Karpas-422 (cell line): ENCODE data around the gene CYSLTR2. TPM values are rescaled to one million over a fixed set of nuclear protein-coding genes. Genes with fewer than 3 reads are reported as not detected.

Experiments used
- DNase-seq: peaks from one replicate; pipeline ENCODE4 v3.0.0-alpha.2; 2015
- H2AFZ ChIP-seq: fragments of 200-600 bp; sonication (generic); 2 replicates; pipeline ENCODE4 v1.6.1; 2014; ENCODE audit warnings: antibody characterized with exemption, low read length, mixed read lengths
- H3K27ac ChIP-seq: fragments of 200-600 bp; sonication (generic); 2 replicates; pipeline ENCODE4 v1.5.1; 2014; ENCODE audit warnings: mild to moderate bottlenecking, low read length, moderate library complexity
- H3K27me3 ChIP-seq: fragments of 200-600 bp; sonication (generic); 2 replicates; pipeline ENCODE4 v1.6.1; 2014; ENCODE audit warnings: low read length, mixed read lengths
- H3K36me3 ChIP-seq: fragments of 200-600 bp; sonication (generic); 2 replicates; pipeline ENCODE4 v1.6.1; 2014; ENCODE audit warnings: low read length, mixed read lengths; ENCODE audit not compliant: insufficient read depth
- H3K4me1 ChIP-seq: fragments of 200-600 bp; sonication (generic); 2 replicates; pipeline ENCODE4 v1.6.1; 2014; ENCODE audit warnings: mild to moderate bottlenecking, low read length, mixed read lengths
- H3K4me2 ChIP-seq: fragments of 200-600 bp; sonication (generic); 2 replicates; pipeline ENCODE4 v1.6.1; 2014; ENCODE audit warnings: low read length, low read depth, mild to moderate bottlenecking; ENCODE audit not compliant: poor library complexity, severe bottlenecking
- H3K4me3 ChIP-seq: fragments of 200-600 bp; sonication (generic); 2 replicates; pipeline ENCODE4 v1.5.1; 2014; ENCODE audit warnings: mild to moderate bottlenecking, antibody characterized with exemption, low read length, mixed read lengths
- H3K79me2 ChIP-seq: fragments of 200-600 bp; sonication (generic); 2 replicates; pipeline ENCODE4 v1.6.1; 2014; ENCODE audit warnings: mild to moderate bottlenecking, low read length, mixed read lengths
- H3K9ac ChIP-seq: fragments of 200-600 bp; sonication (generic); 2 replicates; pipeline ENCODE4 v1.6.0; 2014; ENCODE audit warnings: low read length
- H3K9me2 ChIP-seq: fragments of 200-600 bp; sonication (generic), shearing (Covaris generic); replicated peaks from 2 replicates; pipeline ENCODE4 v1.6.0; 2014; ENCODE audit warnings: mild to moderate bottlenecking, low read length, moderate library complexity; ENCODE audit not compliant: insufficient read depth
- H3K9me3 ChIP-seq: fragments of 300-700, 200-600 bp; sonication (generic); 2 replicates; pipeline ENCODE4 v1.6.1; 2014; ENCODE audit warnings: low read length, mixed read lengths
- H4K20me1 ChIP-seq: fragments of 200-600 bp; sonication (generic); 2 replicates; pipeline ENCODE4 v1.6.1; 2014; ENCODE audit warnings: mild to moderate bottlenecking, antibody characterized with exemption, low read length, low read depth; ENCODE audit not compliant: insufficient read depth
- total RNA-seq: library from RNA; depleted of rRNA; stranded (reverse); fragments of >200 nt; shearing (Covaris generic); gene quantifications from 2 replicates; pipeline ENCODE4 v1.2.3, GENCODE V29; 2014; ENCODE audit warnings: low replicate concordance

CYSLTR2 gene
- total RNA-seq, 1 experiment from 2014 or later: not detected

DNA sequence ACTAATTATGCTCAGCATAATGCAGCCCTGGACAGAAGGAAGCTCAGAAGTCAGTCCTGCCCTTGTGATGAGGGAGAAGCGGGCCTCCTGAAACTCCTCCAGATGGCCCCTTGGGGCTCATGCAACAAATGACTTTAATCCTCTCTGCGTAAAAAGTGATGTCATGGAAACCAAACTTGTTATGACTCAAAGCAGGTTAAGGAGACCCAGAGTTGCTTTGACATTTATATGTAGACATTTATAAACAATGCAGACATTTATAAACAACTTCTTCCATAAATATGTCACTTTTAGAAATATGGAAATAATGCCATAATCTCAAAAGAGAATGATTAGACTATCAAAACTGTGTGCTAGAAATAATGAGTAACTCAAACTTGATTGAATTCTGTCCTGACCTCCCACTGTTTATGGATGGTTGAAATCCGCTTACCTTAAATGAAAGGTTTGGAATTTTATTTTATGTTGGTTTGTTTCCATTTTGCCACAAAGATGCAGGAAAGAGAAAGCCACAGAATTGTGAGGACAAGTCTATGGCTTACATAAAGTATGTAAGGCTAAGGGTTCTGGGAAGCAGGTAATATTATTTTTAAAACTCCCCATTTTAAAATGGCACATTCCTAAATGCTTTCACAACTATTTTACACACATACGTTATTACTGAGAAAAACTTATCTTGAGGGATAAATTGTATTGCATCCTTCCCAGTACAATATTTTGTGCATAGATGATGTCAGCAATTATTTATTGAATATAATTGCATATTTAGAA is 73.7 kb downstream of the CYSLTR2 start:
- Histone ChIP-seq H3K9ac (no peak overlapping the region), H3K27ac (no peak overlapping the region), H3K4me1 (peaks cover 35% of the 10 kb centered on the region), H3K4me3 (no peak overlapping the region), H3K79me2 (no peaks in the 10 kb centered on the region), H3K27me3 (no peaks in the 10 kb centered on the region), H3K9me3 (no peaks in the 10 kb centered on the region), H2AFZ (no peak overlapping the region), H3K4me2 (no peak overlapping the region), H4K20me1 (no peaks in the 10 kb centered on the region), H3K9me2 (no peaks in the 10 kb centered on the region), H3K36me3 (no peaks in the 10 kb centered on the region)
- peak; percentile 69 for DNase-seq

DNA sequence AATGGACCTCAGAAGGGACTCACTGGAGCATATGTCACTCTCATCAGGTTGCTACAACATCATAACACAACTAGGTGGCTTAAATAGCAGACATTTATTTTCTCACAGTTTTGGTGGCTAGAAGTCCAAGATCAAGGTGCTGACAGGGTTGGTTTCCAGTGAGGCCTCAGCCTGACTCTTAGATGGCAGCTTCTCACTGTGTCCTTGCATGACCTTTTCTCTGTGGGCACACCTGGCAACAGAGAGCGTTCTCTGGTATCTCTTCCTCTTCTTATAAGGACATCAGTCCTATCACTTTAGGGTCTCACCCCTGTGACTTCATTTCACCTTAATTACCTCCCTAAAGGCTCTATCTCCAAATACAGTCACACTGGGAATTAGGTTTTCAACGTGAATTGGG is 74.5 kb downstream of the CYSLTR2 start:
- DNase-seq: no peak
- H3K4me1 ChIP-seq: peaks cover 35% of the 10 kb centered on the region
- no peaks in the 10 kb centered on the region for H3K9me3 ChIP-seq
- H3K27me3 ChIP-seq: no peaks in the 10 kb centered on the region
- H4K20me1 ChIP-seq: no peaks in the 10 kb centered on the region
- H3K27ac ChIP-seq: no peak overlapping the region
- H3K9me2 ChIP-seq: no peaks in the 10 kb centered on the region
- H3K4me3 ChIP-seq: no peak overlapping the region
- H3K9ac ChIP-seq: no peak overlapping the region
- no peaks in the 10 kb centered on the region for H3K79me2 ChIP-seq
- H2AFZ ChIP-seq: no peak overlapping the region
- H3K36me3 ChIP-seq: no peaks in the 10 kb centered on the region
- H3K4me2 ChIP-seq: no peak overlapping the region

DNA sequence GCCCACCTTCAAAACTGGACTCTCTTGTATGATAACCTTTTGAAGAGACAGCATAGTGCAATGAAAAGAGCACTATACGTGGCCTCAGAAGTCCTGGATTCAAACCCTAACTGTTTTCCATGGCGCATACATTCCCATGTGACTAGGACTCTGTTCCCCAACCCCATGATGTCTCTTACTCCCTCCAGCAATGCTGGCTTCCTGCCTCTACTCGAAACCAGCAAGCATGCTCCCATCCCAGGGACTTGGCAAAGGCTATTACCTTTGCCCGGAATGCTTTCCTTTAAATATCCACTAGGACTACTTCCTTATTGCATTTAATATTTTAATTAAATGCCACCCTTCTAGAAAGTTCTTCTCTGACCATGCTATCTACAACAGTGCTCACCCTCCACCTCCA is 75.1 kb downstream of the CYSLTR2 start:
- DNase-seq: no peak
- H3K4me1 ChIP-seq: peaks cover 35% of the 10 kb centered on the region
- H3K9me3 ChIP-seq: no peaks in the 10 kb centered on the region
- H3K9ac ChIP-seq: no peak overlapping the region
- no peak overlapping the region for H3K4me2 ChIP-seq
- H2AFZ ChIP-seq: no peak overlapping the region
- H3K27me3 ChIP-seq: no peaks in the 10 kb centered on the region
- no peaks in the 10 kb centered on the region for H4K20me1 ChIP-seq
- H3K79me2 ChIP-seq: no peaks in the 10 kb centered on the region
- no peak overlapping the region for H3K4me3 ChIP-seq
- no peak overlapping the region for H3K27ac ChIP-seq
- no peaks in the 10 kb centered on the region for H3K36me3 ChIP-seq
- no peaks in the 10 kb centered on the region for H3K9me2 ChIP-seq

DNA sequence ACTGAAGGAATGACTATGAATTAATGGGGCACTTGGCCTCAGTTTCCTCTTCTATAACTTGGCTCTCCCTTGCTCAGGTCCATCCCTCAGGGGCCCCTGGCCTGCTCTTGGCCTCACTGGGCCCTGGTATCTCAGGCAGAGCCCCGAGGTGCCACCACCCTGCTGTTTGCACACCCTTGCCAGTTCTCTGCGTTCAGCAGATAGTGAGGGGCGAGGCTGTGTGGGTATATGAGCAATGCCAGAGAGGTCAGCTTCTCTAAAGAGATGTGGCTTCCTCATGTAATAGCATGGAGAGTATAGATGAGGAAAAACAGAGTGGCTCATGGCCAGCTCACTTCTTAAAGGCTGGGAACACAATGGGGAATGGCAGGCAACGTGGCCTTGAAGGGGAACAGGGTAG is 76.1 kb downstream of the CYSLTR2 start:
- Histone ChIP-seq H3K36me3 (no peaks in the 10 kb centered on the region), H3K4me1 (peaks cover 35% of the 10 kb centered on the region), H3K4me3 (no peak overlapping the region), H3K79me2 (no peaks in the 10 kb centered on the region), H4K20me1 (no peaks in the 10 kb centered on the region), H2AFZ (no peak overlapping the region), H3K27ac (no peak overlapping the region), H3K9me2 (no peaks in the 10 kb centered on the region), H3K27me3 (no peaks in the 10 kb centered on the region), H3K4me2 (no peak overlapping the region), H3K9ac (no peak overlapping the region), H3K9me3 (no peaks in the 10 kb centered on the region)
- no peak for DNase-seq

DNA sequence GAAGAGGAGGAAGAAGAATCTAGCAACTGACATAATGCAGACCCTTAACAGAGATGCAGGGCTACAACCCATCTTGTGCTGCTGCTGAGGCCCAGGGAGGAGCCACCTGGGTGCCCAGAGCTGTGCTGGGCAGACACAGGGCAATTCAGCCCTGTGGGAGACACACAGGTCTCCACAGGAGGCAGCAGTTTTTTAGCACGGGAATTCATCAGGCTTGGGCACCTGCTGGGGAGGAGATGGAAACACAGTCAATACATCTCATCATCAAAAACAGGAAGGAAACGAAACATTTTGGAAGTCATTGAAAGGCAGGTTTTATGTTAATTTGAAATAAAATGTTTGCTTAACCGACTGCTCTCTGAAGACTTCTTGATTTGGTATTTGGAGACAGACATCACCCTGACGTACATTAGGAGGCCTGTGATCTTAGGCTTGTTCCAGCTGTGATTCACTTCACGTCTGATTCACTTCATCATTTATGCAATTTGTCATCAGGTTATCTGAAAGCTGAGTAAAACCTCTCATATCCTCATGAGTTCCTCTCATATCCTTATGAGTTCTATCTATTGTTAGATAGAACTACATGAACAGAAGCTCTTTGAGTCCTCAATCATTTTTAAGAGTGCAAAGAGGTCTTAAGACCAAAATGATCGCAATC is 77.4 kb downstream of the CYSLTR2 start:
- no peaks in the 10 kb centered on the region for H3K9me3 ChIP-seq
- no peaks in the 10 kb centered on the region for H4K20me1 ChIP-seq
- H3K27ac ChIP-seq: no peak overlapping the region
- no peaks in the 10 kb centered on the region for H3K36me3 ChIP-seq
- no peak overlapping the region for H3K4me3 ChIP-seq
- H3K4me2 ChIP-seq: peak overlapping the region; percentile 47
- DNase-seq: no peak
- no peaks in the 10 kb centered on the region for H3K9me2 ChIP-seq
- H3K27me3 ChIP-seq: no peaks in the 10 kb centered on the region
- H3K79me2 ChIP-seq: no peaks in the 10 kb centered on the region
- H3K4me1 ChIP-seq: peaks cover 35% of the 10 kb centered on the region
- 0 out of 2 replicates have a peak overlapping the region, but pooled peaks have one; percentile 54 for H2AFZ ChIP-seq
- H3K9ac ChIP-seq: no peak overlapping the region

GRCh38 chr13:48731957-48732569 is 78.3 kb downstream of the CYSLTR2 start:
- Histone ChIP-seq H3K79me2 (no peaks in the 10 kb centered on the region), H3K27ac (no peak overlapping the region), H3K4me1 (peaks cover 29% of the 10 kb centered on the region), H3K36me3 (no peaks in the 10 kb centered on the region), H3K9me2 (no peaks in the 10 kb centered on the region), H3K4me3 (peak overlapping the region; percentile 19; the same call in 1 of the 2 replicates), H2AFZ (0 out of 2 replicates have a peak overlapping the region, but pooled peaks have one; percentile 54), H3K4me2 (peak overlapping the region; percentile 47), H3K27me3 (no peaks in the 10 kb centered on the region), H3K9ac (no peak overlapping the region), H3K9me3 (no peaks in the 10 kb centered on the region), H4K20me1 (no peaks in the 10 kb centered on the region)
- peak; percentile 93 for DNase-seq

DNA sequence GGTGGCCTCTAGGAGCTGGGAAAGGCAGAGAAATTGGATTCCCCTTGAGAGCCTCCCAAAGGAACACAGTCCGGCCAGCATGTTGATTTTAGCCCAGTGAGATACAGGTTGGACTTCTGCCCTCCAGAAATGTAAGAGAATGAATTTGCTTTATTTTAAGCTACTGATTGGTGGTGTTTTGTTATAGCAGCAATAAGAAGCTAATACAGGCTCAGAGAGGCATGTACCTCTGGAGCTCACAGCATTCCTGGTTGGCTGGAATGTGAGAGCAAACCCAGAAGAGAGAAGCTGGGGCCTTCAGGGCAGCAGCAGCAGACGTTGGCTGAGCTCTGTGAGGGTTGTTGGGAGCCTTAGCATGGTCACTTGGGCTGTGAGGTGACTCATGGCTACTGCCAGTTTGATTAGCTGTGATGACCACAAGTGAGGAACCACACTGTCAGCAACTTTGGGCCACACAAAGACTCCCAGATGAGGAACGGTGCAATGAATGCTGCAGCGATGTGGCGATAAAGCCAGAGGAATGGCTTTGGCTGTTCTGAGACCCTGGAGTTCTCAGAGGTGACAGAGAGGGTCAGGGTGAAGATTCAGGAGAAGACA is 80.1 kb downstream of the CYSLTR2 start:
- Histone ChIP-seq H3K4me2 (no peak overlapping the region), H3K27ac (no peak overlapping the region), H3K79me2 (no peaks in the 10 kb centered on the region), H4K20me1 (no peaks in the 10 kb centered on the region), H2AFZ (no peak overlapping the region), H3K27me3 (no peaks in the 10 kb centered on the region), H3K9me2 (no peaks in the 10 kb centered on the region), H3K9ac (no peak overlapping the region), H3K4me1 (peaks cover 18% of the 10 kb centered on the region), H3K4me3 (no peak overlapping the region), H3K9me3 (no peaks in the 10 kb centered on the region), H3K36me3 (no peaks in the 10 kb centered on the region)
- no peak for DNase-seq

GRCh38 chr13:48735571-48735970 is 81.8 kb downstream of the CYSLTR2 start:
- H3K27me3 ChIP-seq: no peaks in the 10 kb centered on the region
- H3K27ac ChIP-seq: no peak overlapping the region
- no peaks in the 10 kb centered on the region for H3K9me2 ChIP-seq
- no peaks in the 10 kb centered on the region for H3K79me2 ChIP-seq
- no peak overlapping the region for H2AFZ ChIP-seq
- no peak overlapping the region for H3K9ac ChIP-seq
- H4K20me1 ChIP-seq: no peaks in the 10 kb centered on the region
- H3K4me2 ChIP-seq: no peak overlapping the region
- peaks cover 18% of the 10 kb centered on the region for H3K4me1 ChIP-seq
- no peaks in the 10 kb centered on the region for H3K36me3 ChIP-seq
- H3K4me3 ChIP-seq: no peak overlapping the region
- DNase-seq: no peak
- no peaks in the 10 kb centered on the region for H3K9me3 ChIP-seq
